HepG2 (cell line): Measurements from ENCODE around the gene CKS1B. TPM values are rescaled to one million over a fixed set of nuclear protein-coding genes. Genes with fewer than 3 reads are reported as not detected.

Source experiments
- CREB1 ChIP-seq, 2 experiments: fragments of 450-650 bp in 1 of 2; IDR thresholded peaks; 2 replicates each; pipeline ENCODE4 v1.6.1; 2016 to 2017; ENCODE audit warnings: control low read depth in 1 of 2, mild to moderate bottlenecking in 1 of 2, missing compliant biosample characterization in 1 of 2, missing genetic modification characterization in 1 of 2
- DBP ChIP-seq: sonication (generic); formaldehyde crosslinking; IDR thresholded peaks from 2 replicates; pipeline ENCODE4 v1.4.0; 2020; ENCODE audit warnings: missing genetic modification reagents; ENCODE audit errors: not compliant biosample characterization
- FOXP1 ChIP-seq, 2 experiments: fragments of 450-650 bp in 1 of 2; IDR thresholded peaks; 2 replicates each; pipeline ENCODE4 v1.6.1; 2017 to 2018; ENCODE audit warnings: antibody characterized with exemption in 1 of 2
- HDAC2 ChIP-seq: sonication (generic); formaldehyde crosslinking; IDR thresholded peaks from 2 replicates; pipeline ENCODE4 v1.4.0; 2020; ENCODE audit warnings: missing genetic modification reagents
- HHEX ChIP-seq: IDR thresholded peaks from 2 replicates; pipeline ENCODE4 v1.6.1; 2016; ENCODE audit warnings: control low read depth
- HOMEZ ChIP-seq: IDR thresholded peaks from 2 replicates; pipeline ENCODE4 v1.6.1; 2016; ENCODE audit warnings: low read depth
- KDM2A ChIP-seq: sonication (generic); formaldehyde crosslinking; IDR thresholded peaks from 2 replicates; pipeline ENCODE4 v1.4.0; 2020; ENCODE audit warnings: low read depth, missing genetic modification reagents, borderline replicate concordance
- KLF15 ChIP-seq: sonication (generic); formaldehyde crosslinking; IDR thresholded peaks from 2 replicates; pipeline ENCODE4 v1.8.1; 2023; ENCODE audit warnings: borderline replicate concordance, mild to moderate bottlenecking, inconsistent platforms, missing genetic modification reagents, mixed read lengths
- RAD51 ChIP-seq: fragments of 450-650 bp; IDR thresholded peaks from 2 replicates; pipeline ENCODE4 v1.6.1; 2016; ENCODE audit warnings: borderline replicate concordance
- RXRB ChIP-seq: IDR thresholded peaks from 2 replicates; pipeline ENCODE4 v1.6.1; 2016; ENCODE audit warnings: borderline replicate concordance, missing genetic modification reagents, missing compliant biosample characterization
- TCF12 ChIP-seq, 2 experiments: fragments of 450-650 bp in 1 of 2; sonication (generic) in 1 of 2; formaldehyde crosslinking in 1 of 2; IDR thresholded peaks; 2 replicates each; pipeline versions ENCODE4 v1.6.1 to v1.8.0; 2017 to 2022; ENCODE audit warnings: antibody characterized with exemption in 1 of 2, mild to moderate bottlenecking in 1 of 2, missing genetic modification reagents in 1 of 2, moderate library complexity in 1 of 2
- THAP7 ChIP-seq: sonication (generic); formaldehyde crosslinking; IDR thresholded peaks from 2 replicates; pipeline ENCODE4 v1.8.1; 2023; ENCODE audit warnings: mild to moderate bottlenecking, missing genetic modification reagents
- ZFP36 ChIP-seq: fragments of 150-350 bp; IDR thresholded peaks from 2 replicates; pipeline ENCODE4 v1.6.1; 2018; ENCODE audit warnings: borderline replicate concordance, low read length, low read depth; ENCODE audit not compliant: partially characterized antibody
- ZNF20 ChIP-seq: sonication (generic); formaldehyde crosslinking; IDR thresholded peaks from 2 replicates; pipeline ENCODE4 v1.4.0; 2020; ENCODE audit warnings: mild to moderate bottlenecking, moderate library complexity, missing genetic modification reagents
- ZNF225 ChIP-seq: sonication (generic); formaldehyde crosslinking; IDR thresholded peaks from 2 replicates; pipeline ENCODE4 v1.4.0; 2020; ENCODE audit warnings: mild to moderate bottlenecking, missing genetic modification reagents
- ZSCAN22 ChIP-seq: sonication (generic); formaldehyde crosslinking; IDR thresholded peaks from 2 replicates; pipeline ENCODE4 v1.4.0; 2020; ENCODE audit warnings: mild to moderate bottlenecking, missing genetic modification reagents
- polyA plus RNA-seq, 8 experiments: library from polyadenylated mRNA; depleted of rRNA in 3 of 8; stranded (reverse) in 7 of 8; unstranded in 1 of 8; fragments of >200 nt; fragmentation: Illumina TruSeq in 4 of 8; extraction: Trizol in 4 of 8; gene quantifications; 2 replicates each; pipeline versions ENCODE4 v1.2.1 to v1.2.3, GENCODE V29; 2011 to 2016; ENCODE audit warnings: low read depth in 4 of 8, missing spikeins in 1 of 8, mixed read lengths in 1 of 8; ENCODE audit not compliant: insufficient read depth in 1 of 8
- total RNA-seq, 5 experiments: library from RNA; depleted of rRNA; stranded (reverse); fragments of >200 nt; fragmentation: Illumina TruSeq; extraction: Trizol; gene quantifications; 2 replicates each; pipeline ENCODE4 v1.2.3, GENCODE V29; 2016; ENCODE audit warnings: low read depth in 1 of 5
- TF ChIP-seq, protein P1 (sequence below): sonication (generic); formaldehyde crosslinking; IDR thresholded peaks from 2 replicates; pipeline ENCODE4 v1.5.1; 2020; ENCODE audit warnings: mild to moderate bottlenecking, missing genetic modification reagents, moderate library complexity
- TF ChIP-seq, protein P2 (sequence below): sonication (generic); formaldehyde crosslinking; conservative IDR thresholded peaks from 2 replicates; pipeline ENCODE4 v1.4.0; 2020; ENCODE audit warnings: mild to moderate bottlenecking, missing genetic modification reagents, moderate library complexity

CKS1B gene
- total and polyA plus RNA-seq, 2 of the 13 experiments (the other 11 are each of a cell fraction or from before 2014, with no cell fraction given), result 217 to 222 TPM

GRCh38 chr1:155017041-155017945 is 42.8 kb downstream of the CKS1B start (continued):
- TF ChIP-seq, protein P1, sequence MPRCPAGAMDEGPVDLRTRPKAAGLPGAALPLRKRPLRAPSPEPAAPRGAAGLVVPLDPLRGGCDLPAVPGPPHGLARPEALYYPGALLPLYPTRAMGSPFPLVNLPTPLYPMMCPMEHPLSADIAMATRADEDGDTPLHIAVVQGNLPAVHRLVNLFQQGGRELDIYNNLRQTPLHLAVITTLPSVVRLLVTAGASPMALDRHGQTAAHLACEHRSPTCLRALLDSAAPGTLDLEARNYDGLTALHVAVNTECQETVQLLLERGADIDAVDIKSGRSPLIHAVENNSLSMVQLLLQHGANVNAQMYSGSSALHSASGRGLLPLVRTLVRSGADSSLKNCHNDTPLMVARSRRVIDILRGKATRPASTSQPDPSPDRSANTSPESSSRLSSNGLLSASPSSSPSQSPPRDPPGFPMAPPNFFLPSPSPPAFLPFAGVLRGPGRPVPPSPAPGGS, result peak; percentile 62
- TF ChIP-seq CREB1 (IDR thresholded peaks at IDR 0.05) (no peak), CREB1 (CRISPR knock-in tag; IDR thresholded peaks at IDR 0.05) (no peak), ZNF20 (CRISPR knock-in tag) (no peak), ZSCAN22 (no peak), KDM2A (peak; percentile 99), RAD51 (no peak), HHEX (CRISPR knock-in tag) (no peak), TCF12 (IDR thresholded peaks at IDR 0.05) (no peak), TCF12 (CRISPR knock-in tag; IDR thresholded peaks at IDR 0.05) (peak; percentile 79; the same call in 1 of the 2 replicates), ZNF225 (CRISPR knock-in tag) (peak; percentile 72; the same call in 1 of the 2 replicates), FOXP1 (IDR thresholded peaks at IDR 0.05) (no peak), FOXP1 (CRISPR knock-in tag; IDR thresholded peaks at IDR 0.05) (0 out of 2 replicates have a peak, but pooled peaks have one; percentile 18), RXRB (CRISPR knock-in tag) (peak; percentile 63), DBP (CRISPR knock-in tag) (no peak), ZFP36 (no peak), KLF15 (CRISPR knock-in tag) (no peak), THAP7 (CRISPR knock-in tag) (no peak; the same call in 1 of the 2 replicates), HOMEZ (no peak), HDAC2 (CRISPR knock-in tag) (peak; percentile 89)
- TF ChIP-seq, protein P2, sequence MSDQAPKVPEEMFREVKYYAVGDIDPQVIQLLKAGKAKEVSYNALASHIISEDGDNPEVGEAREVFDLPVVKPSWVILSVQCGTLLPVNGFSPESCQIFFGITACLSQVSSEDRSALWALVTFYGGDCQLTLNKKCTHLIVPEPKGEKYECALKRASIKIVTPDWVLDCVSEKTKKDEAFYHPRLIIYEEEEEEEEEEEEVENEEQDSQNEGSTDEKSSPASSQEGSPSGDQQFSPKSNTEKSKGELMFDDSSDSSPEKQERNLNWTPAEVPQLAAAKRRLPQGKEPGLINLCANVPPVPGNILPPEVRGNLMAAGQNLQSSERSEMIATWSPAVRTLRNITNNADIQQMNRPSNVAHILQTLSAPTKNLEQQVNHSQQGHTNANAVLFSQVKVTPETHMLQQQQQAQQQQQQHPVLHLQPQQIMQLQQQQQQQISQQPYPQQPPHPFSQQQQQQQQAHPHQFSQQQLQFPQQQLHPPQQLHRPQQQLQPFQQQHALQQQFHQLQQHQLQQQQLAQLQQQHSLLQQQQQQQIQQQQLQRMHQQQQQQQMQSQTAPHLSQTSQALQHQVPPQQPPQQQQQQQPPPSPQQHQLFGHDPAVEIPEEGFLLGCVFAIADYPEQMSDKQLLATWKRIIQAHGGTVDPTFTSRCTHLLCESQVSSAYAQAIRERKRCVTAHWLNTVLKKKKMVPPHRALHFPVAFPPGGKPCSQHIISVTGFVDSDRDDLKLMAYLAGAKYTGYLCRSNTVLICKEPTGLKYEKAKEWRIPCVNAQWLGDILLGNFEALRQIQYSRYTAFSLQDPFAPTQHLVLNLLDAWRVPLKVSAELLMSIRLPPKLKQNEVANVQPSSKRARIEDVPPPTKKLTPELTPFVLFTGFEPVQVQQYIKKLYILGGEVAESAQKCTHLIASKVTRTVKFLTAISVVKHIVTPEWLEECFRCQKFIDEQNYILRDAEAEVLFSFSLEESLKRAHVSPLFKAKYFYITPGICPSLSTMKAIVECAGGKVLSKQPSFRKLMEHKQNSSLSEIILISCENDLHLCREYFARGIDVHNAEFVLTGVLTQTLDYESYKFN (CRISPR knock-in tag), result peak; percentile 66
